Panc1 (cell line): Measurements from ENCODE around the gene LRRC61.

Experiments used
- POLR2AphosphoS5 ChIP-seq: IDR thresholded peaks from 2 replicates; pipeline ENCODE4 v1.6.1; 2012; ENCODE audit warnings: mild to moderate bottlenecking, low read depth, low read length, moderate library complexity
- TF ChIP-seq, protein P1 (sequence below): fragments of 450-650 bp; IDR thresholded peaks from 2 replicates; pipeline ENCODE4 v1.5.1; 2017; ENCODE audit warnings: mild to moderate bottlenecking
- TF ChIP-seq, protein P2 (sequence below), 2 experiments: IDR thresholded peaks; 2 replicates each; pipeline ENCODE4 v1.6.1; 2011 to 2012; ENCODE audit warnings: low read depth in 2 of 2, control low read depth in 1 of 2, low read length in 1 of 2, mild to moderate bottlenecking in 1 of 2, moderate library complexity in 1 of 2; ENCODE audit not compliant: insufficient read depth in 1 of 2

DNA sequence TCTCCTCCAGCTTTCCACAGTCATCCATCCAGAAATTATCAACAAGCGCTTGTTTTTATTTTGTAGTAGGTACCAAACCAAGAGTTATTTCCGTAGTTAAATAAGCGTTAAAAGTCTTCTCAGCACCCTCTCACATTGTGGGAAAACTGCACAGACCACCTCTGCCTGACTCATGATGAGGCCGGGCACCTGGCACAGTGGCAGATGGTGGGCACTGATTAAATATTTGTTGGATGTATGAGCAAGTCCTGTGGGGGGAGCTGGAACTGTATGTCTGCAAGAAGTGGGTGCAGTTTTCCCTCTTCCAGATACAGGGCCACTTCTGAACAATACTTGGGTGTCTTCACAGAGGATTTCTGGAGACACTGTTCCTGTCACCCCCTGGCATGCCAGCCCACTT, 40.2 kb downstream of the LRRC61 start:
- TF ChIP-seq, protein P1, sequence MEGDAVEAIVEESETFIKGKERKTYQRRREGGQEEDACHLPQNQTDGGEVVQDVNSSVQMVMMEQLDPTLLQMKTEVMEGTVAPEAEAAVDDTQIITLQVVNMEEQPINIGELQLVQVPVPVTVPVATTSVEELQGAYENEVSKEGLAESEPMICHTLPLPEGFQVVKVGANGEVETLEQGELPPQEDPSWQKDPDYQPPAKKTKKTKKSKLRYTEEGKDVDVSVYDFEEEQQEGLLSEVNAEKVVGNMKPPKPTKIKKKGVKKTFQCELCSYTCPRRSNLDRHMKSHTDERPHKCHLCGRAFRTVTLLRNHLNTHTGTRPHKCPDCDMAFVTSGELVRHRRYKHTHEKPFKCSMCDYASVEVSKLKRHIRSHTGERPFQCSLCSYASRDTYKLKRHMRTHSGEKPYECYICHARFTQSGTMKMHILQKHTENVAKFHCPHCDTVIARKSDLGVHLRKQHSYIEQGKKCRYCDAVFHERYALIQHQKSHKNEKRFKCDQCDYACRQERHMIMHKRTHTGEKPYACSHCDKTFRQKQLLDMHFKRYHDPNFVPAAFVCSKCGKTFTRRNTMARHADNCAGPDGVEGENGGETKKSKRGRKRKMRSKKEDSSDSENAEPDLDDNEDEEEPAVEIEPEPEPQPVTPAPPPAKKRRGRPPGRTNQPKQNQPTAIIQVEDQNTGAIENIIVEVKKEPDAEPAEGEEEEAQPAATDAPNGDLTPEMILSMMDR: no peak
- TF ChIP-seq POLR2AphosphoS5: no peak
- TF ChIP-seq, protein P2, sequence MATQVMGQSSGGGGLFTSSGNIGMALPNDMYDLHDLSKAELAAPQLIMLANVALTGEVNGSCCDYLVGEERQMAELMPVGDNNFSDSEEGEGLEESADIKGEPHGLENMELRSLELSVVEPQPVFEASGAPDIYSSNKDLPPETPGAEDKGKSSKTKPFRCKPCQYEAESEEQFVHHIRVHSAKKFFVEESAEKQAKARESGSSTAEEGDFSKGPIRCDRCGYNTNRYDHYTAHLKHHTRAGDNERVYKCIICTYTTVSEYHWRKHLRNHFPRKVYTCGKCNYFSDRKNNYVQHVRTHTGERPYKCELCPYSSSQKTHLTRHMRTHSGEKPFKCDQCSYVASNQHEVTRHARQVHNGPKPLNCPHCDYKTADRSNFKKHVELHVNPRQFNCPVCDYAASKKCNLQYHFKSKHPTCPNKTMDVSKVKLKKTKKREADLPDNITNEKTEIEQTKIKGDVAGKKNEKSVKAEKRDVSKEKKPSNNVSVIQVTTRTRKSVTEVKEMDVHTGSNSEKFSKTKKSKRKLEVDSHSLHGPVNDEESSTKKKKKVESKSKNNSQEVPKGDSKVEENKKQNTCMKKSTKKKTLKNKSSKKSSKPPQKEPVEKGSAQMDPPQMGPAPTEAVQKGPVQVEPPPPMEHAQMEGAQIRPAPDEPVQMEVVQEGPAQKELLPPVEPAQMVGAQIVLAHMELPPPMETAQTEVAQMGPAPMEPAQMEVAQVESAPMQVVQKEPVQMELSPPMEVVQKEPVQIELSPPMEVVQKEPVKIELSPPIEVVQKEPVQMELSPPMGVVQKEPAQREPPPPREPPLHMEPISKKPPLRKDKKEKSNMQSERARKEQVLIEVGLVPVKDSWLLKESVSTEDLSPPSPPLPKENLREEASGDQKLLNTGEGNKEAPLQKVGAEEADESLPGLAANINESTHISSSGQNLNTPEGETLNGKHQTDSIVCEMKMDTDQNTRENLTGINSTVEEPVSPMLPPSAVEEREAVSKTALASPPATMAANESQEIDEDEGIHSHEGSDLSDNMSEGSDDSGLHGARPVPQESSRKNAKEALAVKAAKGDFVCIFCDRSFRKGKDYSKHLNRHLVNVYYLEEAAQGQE (IDR thresholded peaks at IDR 0.05; ENCODE audit: insufficient read depth in 1 of 2, low read depth in 2 of 2, low read length in 1 of 2): no peak
